HG02623 (cell line): ENCODE measurements around the gene PTPRN2.

Source experiments
- ATAC-seq: cut with Tn5 transposase; IDR thresholded peaks from one replicate; pipeline ENCODE4 v1.9.1; 2021; ENCODE audit warnings: moderate library complexity; ENCODE audit not compliant: unreplicated experiment

PTPRN2 gene

DNA sequence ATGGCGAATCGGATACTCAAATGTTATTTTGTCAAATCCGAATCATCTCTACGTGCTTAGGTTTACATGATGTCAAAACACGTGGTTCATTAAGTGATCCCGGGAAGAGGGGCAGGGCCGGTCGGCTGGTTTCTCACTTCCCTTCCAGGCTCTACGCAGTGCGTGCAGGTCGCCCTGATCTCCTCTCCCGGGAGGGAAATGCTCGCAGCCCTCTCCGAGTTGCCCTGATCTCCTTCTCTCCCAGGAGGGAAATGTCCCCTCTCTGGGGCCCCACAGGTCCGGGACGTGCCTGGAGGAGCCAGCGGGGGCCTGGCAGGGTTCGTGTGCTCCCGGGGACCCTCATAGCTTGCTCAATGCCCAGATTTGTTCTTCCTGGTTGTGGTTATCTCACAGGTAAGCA, 1048.1 kb downstream of the PTPRN2 start:
- no peak for ATAC-seq

DNA sequence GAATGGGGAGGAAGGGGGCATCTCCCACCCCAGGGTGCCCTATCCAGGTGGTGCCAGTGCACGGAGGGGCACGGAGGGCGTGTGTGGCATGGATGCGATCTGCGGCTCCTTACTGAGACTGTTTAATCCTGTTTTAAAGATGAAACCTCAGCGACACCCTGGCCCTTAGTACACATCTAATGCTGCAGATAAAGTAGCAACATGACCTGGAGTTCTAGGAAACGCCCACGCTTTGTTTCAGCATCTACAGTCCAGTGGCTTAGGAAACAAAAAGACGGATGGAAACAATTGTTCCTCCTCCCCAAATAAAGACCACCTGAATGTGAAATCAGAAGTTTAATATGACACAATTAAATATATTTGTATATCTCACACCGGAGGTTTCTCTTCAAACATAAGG, 1048.9 kb downstream of the PTPRN2 start:
- no peak for ATAC-seq

DNA sequence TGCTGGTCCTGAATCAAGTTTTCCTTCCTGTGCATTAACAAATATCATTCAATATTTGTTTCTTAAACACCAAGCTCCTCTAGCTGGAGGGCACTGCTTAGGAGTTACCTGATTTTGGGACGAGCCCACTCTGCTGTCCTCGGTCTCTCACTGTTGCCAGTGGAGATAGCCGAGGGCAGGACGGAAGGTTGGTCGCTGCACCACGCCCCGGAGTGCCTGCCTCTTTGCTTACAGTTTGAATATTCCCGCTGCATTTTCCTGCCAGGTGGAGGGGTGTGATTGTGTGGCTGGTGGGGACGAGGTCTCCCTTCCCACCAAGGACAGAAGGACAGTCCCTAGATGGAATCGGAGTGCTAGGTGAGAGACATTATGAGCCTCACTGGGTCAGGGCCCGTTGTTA, 1049.3 kb downstream of the PTPRN2 start:
- ATAC-seq: no peak

DNA sequence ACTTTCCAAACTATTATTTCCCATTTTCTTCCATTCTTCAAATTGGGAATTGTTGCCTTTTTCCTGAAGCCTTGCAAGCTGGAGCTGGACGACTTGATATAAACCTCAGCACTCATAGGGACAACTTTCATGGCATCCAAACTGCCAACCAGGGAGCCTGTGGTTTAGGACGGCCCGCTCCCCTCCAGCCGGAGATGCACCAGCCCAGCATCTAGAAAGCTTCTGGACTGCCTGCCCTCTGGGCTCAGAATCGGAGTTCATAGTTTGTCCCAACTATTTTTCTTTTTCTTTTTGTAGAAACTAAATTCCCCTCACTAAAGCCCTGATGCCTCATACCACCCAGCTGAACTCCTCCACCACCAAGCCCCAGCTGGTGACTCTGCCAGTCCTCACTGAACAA, 1050.6 kb downstream of the PTPRN2 start:
- ATAC-seq: no peak

DNA sequence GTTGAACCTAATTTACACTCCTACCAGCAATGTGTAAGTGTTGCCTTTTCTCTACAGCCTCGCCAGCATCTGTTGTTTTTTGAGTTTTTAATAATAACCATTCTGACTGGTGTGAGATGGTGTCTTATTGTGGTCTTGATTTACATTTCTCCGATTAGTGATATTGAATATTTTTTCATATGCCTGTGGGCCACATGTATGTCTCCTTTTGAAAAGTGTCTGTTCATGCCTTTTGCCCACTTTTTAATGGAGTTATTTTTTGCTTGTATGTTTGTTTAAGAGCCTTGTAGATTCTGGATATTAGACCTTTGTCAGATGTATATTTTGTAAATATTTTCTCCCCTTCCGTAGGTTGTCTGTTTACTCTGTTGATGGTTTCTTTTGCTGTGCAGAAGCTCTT, 1055.6 kb downstream of the PTPRN2 start:
- no peak for ATAC-seq

DNA sequence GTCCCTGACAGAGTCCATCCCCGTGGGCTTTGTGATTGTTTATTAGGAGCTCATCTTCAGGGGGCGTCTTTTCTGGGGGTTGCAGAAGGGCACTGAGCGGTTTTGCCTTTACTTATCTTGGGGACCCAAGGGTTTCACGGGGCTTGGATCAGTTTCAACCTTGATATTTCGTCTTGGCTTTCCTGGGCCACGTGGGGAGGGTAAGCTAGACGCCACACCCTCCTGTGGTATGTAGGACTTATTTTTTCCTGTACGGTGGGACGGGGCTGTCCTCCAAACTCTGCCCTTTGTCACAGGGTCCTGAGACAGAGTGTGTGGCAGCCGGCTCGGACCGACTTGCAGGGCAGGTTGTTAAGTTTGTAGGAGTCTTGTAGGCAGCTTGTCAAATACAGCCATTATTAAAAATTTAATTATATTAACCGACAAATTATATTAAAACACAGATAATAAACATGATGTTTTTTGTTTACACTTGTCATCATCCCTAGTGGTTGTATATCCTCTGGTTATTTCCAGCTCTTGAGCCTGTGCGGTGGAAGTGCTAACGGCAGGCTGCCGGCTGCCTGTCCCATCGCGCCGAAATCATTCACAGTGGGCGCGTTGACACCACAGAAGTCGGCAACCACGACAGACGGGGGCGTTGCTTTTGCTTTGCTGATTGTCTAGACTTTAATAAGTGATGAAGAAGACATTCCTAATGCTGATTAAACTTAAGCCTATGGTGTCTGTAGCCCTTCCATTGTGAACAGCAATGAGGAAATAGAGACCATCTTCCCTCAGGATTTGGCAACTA, 1057.7 kb downstream of the PTPRN2 start:
- no peak for ATAC-seq

DNA sequence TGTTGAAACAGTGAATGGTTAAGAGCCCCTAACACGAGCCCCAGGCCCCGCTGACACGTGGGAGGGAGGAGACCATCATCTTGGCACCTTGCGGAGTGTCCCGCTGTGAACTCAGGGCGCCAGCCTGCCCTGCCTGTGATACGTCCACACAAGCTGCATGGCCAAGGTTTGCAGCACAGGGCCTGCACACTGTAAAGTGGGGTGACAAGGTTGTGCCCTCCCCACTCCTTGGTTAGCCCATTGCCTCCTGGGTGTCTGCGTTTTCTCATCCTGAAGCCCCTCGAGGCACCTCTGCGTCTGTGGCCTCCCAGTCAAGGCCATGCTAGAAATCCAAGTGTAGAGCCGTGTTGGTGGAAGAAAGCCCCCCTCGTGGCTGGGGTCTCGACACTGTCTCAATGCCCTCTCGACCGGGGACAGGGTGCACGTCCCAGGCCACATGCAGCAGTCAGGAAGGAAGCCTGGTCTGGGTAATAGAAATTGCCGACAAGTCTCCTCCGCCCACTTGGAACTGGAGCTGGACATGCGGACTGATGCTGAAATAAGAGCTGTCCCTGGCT, 1058.8 kb downstream of the PTPRN2 start:
- no peak for ATAC-seq

DNA sequence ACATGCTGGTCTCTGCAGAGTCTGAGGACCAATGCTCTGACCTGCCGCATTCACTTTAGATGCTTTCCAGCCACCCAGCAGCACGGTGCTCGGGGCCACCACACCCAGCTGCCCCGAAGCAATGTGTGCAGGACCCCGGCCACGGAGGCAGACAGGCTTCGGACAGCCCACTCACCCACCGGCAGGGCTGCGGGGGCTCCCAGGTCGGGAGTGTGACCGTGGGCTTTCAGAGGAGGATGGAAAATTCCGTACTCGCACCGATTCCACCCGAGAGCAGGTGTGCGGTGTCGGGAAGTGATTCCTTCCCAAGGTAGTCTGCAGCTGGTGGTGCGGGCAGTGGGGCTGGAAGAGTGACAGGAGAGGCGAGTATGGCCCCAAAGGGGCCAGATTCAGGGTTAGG, 1059.9 kb downstream of the PTPRN2 start:
- no peak for ATAC-seq

DNA sequence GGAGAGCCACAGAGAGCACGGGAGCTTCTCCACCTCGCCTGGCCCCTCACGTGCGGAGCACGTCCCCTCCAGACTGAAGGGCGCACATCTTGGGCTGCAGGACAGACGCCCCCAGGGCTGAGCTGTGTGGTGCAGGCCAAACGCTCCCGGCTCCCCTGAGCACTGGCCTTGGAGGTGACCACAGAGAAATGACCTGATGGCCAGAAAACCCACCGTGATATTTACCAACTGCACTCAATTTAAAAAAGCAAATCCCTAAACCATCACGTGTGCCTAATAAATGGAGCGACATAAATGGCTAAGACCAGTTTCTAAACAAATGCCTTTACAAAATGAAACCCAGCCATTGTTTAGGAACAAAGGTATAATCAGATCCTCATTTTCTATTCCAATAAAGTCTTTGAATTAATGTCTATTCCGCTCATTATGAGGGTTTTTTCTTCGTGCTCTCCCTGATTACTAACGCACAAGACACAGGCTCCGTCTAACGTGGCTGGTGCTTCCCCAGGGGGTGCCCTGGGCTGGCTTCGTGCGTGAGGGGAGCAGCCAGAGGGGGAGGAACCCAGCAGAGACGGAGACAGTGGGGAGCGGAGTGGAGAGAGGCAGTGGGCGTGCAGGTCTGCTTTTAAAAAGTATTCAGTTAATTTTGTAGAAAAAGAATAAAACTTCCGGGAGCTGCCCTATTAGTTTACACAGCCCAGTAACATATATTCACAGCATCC, 1060.5 kb downstream of the PTPRN2 start:
- ATAC-seq: no peak

DNA sequence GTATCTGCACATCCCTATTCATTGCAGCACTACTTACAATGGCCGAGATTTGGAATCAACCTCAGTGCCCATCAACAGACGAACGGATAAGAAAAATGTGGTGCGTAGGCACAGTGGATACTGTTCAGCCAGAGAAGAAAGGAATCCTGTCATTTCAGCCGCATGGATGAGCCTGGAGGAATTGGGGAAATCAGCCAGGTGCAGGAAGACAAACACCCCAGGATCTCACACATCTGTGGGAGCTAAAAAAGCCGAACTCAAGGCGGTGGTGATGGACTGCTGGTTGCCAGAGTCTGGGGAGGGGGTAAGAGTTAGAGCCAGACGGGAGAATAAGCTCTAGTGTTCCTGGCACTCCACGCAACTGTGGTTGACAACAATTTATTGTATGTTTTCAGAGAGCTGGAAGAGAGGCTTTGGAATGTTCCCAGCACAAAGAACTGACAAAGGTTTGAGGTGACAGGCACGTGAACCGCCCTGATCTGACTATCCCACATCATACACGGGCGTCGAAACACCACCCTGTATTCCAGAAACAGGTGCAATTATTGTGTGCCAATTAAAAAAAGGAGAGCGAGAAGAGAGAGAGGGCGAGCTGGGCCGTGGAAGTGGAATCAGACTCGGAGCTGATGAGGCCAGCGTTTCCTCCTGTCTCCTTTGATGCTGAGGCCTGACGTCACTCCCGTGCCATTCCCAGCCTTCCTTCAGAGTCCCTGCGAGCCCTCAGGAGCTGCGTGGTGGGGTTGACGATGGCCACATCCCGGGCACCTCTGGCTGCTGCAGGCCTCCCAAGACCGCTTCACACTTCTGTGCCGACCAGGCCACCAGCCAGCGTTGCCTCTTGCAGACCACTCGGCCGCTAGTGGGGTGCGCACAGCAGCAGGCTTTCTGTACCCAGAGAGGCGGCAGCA, 1061.4 kb downstream of the PTPRN2 start:
- no peak for ATAC-seq

DNA sequence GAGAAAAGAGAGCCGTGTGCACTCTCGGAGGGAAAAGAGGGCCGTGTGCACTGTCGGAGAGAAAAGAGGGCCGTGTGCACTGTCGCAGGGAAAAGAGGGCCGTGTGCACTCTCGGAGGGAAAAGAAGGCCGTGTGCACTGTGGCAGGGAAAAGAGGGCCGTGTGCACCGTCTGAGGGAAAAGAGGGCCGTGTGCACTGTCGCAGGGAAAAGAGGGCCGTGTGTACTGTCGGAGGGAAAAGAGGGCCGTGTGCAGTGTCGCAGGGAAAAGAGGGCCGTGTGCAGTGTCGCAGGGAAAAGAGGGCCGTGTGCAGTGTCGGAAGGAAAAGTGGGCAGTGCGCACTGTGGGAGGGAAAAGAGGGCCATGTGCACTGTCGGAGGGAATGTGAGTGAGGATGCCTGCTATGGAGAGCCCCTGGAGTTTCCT, 1062.1 kb downstream of the PTPRN2 start:
- no peak for ATAC-seq

DNA sequence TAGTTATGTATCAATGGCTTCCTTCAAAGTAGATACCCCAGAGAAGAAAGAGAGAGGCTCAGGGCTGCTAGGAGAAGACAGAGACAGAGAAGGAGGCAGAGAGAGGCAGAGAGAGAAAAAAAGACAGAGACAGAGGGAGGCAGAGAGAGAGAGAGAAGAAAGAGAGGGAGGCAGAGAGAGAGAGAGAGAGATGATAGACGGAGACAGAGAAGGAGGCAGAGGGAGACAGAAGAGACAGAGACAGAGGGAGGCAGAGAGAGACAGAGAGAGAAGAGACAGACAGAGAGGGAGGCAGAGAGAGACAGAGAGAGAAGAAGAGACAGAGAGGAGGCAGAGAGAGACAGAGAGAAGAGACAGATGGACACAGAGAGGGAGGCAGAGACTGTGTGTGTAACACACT, 1062.9 kb downstream of the PTPRN2 start:
- ATAC-seq: no peak

DNA sequence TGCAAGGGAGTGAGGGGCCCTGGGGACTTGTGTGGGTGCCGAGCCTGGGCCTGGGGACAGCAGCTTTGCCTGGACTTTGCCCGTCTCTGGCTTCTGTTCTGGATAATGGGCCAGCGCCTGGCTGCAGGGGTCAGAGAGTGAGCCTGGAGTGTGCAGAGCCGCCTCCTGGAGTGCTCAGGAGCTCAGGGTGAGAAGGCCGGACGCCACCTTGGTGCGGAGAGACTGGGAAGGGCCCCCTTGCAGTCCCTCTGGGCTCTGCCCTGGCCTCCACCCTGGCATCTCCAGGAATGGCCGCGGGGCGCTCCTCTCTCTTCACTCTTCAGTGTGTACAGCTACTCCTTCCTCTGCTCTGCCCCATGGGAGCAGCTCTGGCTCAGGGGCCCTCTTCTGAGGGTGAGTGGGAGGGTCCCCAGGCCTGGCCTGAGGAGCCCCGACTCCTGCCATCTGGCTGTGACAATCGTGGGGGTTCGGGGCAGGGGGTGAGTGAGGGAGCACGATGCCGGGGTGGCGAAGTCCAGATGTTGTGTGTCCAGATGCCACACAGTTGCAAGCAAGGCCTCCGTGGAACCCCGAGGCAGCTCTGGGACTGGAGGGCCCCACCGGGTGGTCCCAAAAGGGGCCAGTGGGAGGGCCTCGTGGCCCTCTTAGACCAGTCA, 1063.7 kb downstream of the PTPRN2 start:
- ATAC-seq: no peak

DNA sequence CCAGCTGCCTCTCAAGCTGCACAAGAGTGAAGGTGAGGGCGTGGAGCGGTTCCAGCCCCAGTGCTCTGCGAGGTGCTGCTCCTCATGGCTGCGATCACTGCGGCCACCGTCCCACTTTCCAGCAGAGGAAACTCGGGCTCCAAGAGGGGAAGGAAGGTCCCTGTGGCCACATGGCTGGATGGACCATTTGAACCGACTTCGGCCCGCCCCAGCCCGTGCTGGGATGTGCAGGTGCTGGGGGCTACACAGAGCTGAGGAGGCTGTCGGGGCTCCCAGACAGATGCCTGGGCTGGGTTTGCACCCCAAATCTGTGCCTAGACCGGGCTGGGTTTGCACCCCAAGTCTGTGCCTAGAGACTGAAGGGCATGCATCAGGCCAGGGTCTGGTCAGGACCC, 1064.3 kb downstream of the PTPRN2 start:
- no peak for ATAC-seq

DNA sequence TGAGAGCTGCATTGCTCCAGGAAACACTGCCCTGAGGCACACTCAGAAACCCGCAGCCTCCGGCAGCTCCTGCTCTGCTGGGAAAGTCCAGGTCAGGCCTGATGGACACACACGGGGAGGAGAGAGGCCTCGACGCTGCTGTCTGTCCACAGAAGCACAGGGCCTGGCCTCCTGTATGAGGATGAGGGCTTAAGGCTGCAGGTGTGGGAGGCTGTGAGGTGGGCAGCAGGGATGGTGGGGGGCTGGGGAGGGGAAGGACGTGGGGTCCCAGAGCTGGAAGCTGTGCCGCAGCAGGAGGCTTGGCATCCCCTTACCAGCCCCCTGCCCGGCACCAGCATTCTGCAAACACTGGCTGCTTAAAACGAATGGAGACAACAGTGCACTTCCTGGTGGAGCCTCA, 1064.7 kb downstream of the PTPRN2 start:
- ATAC-seq: no peak

DNA sequence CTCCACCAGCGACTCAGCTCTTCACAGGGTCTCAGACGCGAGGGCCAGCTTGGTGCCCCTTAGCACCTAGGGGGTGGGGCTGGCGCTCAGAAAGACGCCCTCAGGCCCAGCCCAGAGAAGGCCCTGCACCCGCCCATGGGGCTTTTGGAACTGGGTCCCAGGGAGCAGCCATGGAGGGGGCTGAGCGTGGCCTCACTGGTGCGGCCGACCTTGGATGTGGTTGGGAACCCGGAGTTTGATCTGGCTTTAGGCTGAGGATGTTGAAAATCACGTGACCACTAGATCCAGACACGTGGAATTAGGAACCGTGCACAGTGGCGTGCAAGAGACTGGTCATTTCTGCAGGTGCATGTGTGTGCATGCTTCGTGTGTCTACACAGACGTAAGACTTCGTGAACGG, 1065.4 kb downstream of the PTPRN2 start:
- ATAC-seq: no peak

DNA sequence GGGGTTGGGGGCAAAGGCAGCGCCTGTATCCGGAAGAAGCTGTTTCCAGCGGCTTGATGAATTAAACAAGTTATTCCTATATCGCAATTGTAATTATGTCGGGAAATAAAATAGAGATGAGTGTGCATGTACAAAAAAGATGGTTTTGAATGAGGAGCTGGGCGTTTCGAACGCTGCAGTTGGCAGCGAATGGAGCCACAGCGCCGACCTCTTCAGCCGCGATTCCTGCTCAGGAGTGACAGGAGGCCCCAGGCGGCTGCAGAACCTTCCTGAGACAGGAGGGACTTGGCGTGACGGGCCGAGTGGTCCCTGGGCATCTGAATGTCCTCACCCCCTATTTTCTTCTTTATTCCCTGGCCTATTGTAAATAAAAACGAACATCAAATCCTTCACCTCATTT, 1065.9 kb downstream of the PTPRN2 start:
- no peak for ATAC-seq

DNA sequence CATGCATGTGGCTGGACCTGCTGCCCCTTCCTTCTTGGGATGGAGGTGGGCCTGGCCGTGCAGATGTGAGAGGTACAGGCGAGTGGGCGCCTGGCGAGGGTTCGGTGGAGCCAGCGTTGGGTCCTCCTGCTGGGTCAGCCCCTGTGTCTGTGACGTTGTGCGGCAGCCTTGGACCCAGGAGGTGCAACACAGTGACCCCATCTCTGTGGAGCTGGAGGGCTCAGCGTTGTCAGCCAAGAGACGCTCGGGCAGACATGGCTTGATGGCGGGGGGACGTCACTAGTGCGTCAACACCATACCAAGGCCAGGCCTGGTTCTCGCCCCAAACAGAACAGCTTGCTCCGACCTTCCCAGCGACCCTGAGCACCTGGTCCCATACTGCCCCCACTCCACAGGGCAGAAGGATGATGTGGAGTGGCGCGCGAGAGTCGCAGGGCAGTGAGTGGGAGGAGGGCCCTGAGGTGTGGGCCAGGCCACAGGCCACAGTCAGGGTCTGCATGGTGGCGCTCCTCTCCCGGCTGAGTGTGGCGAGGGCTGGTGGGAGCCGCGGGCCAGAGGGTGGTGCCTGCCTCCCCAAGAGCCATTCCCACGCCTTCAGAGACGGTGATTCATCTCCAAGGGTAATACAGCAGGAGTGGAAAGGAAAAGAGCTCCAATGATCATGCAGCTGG, 1066.4 kb downstream of the PTPRN2 start:
- no peak for ATAC-seq

DNA sequence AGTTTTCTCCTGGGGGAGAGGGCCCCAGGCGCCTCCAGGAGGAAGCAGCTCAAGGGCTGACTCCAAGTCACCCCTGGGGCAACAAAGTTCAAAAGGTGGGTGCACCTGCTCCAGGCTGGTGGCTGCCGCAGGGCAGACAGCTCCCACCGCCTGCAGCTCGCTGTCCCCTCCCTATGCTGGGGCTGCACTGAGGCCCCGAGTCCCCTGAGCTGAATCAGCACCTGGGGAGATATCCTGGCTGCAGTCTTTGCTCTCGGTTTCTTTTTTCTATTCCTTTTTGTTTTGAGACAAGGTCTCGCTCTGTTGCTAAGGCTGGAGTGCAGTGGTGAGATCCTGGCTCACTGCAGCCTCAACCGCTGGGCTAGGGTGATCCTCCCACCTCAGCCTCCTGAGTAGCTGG, 1067.4 kb downstream of the PTPRN2 start:
- ATAC-seq: peak; percentile 90

DNA sequence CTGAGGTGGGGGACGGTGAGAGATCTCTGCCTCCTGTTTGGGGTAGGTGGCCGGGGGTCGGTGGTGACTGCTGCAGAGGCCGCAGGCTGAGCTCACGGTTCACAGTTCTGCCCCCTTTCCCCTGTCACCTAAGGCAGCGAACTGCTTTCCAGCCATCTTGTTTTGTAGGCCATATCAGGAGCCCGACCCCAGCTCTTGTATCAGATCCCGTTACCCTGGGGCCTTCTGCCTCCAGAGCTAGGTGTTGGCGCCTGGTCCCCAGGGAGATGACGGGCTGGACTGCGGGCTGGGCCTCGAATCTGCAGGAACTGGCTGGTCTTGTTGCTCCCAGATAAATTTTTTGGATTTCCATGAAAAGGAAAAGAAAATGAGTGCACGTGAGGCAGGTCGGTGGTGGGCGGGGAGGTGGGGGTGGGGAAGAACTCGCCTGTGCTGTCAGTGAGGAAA, 1067.8 kb downstream of the PTPRN2 start:
- ATAC-seq: no peak
